GM15510 (cell line): ENCODE measurements around the gene ZNF670.

Experiments
- POLR2A ChIP-seq: IDR thresholded peaks from 3 replicates; pipeline ENCODE4 v1.6.1; 2011; ENCODE audit warnings: borderline replicate concordance; ENCODE audit not compliant: insufficient read length; ENCODE audit errors: extremely low read depth

Gene ZNF670

DNA sequence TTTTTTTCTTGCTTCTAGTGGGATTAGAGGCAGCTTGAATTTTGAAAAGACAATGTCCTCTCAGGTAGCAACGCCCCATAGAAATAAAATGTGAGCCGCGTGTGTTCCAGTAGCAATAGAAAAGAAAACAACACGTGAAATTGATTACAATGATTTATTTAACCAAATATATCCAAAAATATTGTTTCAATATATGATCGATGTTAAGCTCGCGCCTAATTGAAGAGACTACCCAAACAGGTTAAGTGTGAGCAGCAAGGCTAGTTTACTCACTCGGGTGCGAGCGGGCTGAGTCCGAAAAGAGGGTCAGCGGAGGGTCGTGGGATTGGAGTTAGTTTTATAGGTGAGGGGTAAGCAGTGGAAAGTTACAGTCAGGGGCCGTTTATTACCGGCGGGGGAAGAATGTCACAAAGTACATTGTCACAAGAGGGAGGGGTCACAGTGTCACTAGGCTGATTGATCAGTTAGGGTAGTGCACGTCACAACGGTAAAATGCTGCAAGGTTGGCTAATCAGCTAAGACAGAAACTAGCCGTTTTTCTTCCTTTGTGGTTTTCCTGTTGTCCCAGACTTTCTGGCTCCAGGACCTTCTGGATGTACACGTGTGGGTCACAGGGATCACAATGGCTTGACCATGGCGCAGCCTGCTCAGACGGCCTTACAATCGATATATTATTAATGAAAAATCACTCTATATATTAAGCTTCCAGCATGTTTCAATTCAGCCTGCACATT is 697 bp upstream of the ZNF670 start:
- no peak for TF ChIP-seq POLR2A

- no peak for TF ChIP-seq POLR2A
Measured at GRCh38 chr1:247077876-247078257, 744 bp downstream of the ZNF670 start.

- no peak for TF ChIP-seq POLR2A
Measured at GRCh38 chr1:247077213-247077612, 1.4 kb downstream of the ZNF670 start.

DNA sequence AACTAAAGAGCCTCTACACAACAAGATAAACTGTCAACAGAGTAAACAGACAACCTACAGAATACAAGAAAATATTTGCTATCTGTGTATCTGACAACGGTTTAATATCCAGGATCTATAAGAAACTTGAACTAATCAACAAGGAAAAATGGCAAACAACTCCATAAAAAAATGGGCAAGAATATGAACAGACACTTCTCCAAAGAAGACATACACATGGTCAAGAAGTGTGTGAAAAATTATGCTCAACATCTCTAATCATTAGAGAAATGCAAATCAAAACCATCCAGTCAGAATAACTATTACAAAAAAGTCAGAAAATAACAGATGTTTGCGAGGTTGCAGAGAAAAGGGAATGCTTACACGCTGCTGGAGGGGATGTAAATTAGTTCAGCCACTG is 8.0 kb downstream of the ZNF670 start:
- no peak for TF ChIP-seq POLR2A

GRCh38 chr1:247064304-247064703 is 14.3 kb downstream of the ZNF670 start:
- TF ChIP-seq POLR2A: no peak

GRCh38 chr1:247060771-247061170 is 17.8 kb downstream of the ZNF670 start:
- TF ChIP-seq POLR2A: no peak

DNA sequence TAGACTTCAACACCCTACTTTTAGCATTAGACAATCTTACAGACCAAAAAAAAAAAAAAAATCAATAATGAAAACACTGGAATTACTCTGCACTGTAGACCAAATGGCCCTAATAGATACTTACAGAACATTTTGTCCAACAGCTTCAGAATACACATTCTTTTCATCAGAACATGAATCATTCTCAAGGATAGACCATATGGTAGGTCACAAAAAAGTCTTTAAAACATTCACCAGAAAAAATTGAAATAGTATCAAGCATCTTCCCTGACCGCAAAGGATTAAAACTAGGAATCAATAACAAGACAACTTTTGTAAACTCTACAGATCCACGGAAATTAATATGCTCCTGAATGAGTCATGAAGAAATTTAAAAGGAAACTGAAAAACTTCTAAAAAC is 22.5 kb downstream of the ZNF670 start:
- no peak for TF ChIP-seq POLR2A

GRCh38 chr1:247054992-247055415 is 23.6 kb downstream of the ZNF670 start:
- TF ChIP-seq POLR2A: no peak

GRCh38 chr1:247047702-247048101 is 30.9 kb downstream of the ZNF670 start:
- TF ChIP-seq POLR2A: no peak

- no peak for TF ChIP-seq POLR2A
Measured at GRCh38 chr1:247047260-247047659, 31.4 kb downstream of the ZNF670 start.

DNA sequence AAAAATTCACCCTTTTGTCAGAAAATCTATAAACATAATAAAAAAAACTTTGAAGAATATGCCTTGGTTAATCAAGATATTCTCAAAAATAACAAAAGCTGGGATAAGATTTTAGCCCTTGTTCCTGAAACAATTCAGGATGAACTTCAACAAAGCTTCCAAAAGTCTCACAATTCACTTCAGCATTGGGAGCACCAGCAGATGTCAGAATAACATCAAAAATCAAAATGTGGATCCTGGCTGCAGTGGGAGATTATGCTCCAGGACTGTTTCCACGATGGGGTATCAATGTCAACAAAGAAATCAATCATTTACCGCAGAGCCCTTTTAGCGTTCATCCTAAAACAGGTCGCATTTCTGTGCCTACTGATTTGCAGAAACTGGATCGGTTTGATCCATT is 35.2 kb downstream of the ZNF670 start:
- no peak for TF ChIP-seq POLR2A

- no peak for TF ChIP-seq POLR2A
Measured at GRCh38 chr1:247037511-247038320, 40.9 kb downstream of the ZNF670 start.
